Endothelial cell of umbilical vein (primary cell): Measurements from ENCODE around the gene TTLL7. TPM values are rescaled to one million over a fixed set of nuclear protein-coding genes. Genes with fewer than 3 reads are reported as not detected.

ENCODE experiments used
- BruUV-seq: library from RNA; stranded (reverse); fragments of 400-500 nt; replicated peaks from 2 replicates; lab custom pipeline; 2021; lab: Mats Ljungman, UMichigan
- CTCF ChIA-PET: fragments of 300-600, 350-600 bp; sonication (Branson Sonifier 250); formaldehyde crosslinking; loops from one replicate; lab custom pipeline; 2021; ENCODE audit warnings: antibody characterized with exemption, inconsistent platforms; lab: Charles Lee
- POLR2A ChIA-PET: fragments of 300-600, 350-600 bp; sonication (Branson Sonifier 250); formaldehyde crosslinking; loops from one replicate; lab custom pipeline; 2021; ENCODE audit warnings: antibody characterized with exemption, inconsistent platforms; lab: Charles Lee
- DNase-seq: peaks from one replicate; pipeline ENCODE4 v3.0.0-alpha.2; 2011; ENCODE audit warnings: low read depth, low spot score
- FAIRE-seq: peaks from 2 replicates; lab custom pipeline; 2011; peaks lifted over from hg19 to GRCh38; lab: Jason Lieb, UNC
- H2AFZ ChIP-seq: 2 replicates; pipeline ENCODE4 v1.6.0; 2012; ENCODE audit warnings: low read depth, low read length, control low read depth, inconsistent platforms
- H3K27ac ChIP-seq: 2 replicates; pipeline ENCODE4 v1.5.1; 2011; ENCODE audit warnings: low read depth, mild to moderate bottlenecking, control low read depth, low read length, moderate library complexity; ENCODE audit not compliant: insufficient read depth
- H3K27me3 ChIP-seq, 2 experiments: 2 replicates each; pipeline versions ENCODE4 v1.6.0 to v1.6.1; 2011; ENCODE audit warnings: low read length in 2 of 2, mixed read lengths in 1 of 2; ENCODE audit not compliant: control insufficient read depth in 2 of 2, insufficient read depth in 2 of 2
- H3K36me3 ChIP-seq, 2 experiments: 2 replicates in 1 of 2; 3 replicates in 1 of 2; pipeline ENCODE4 v1.5.1; 2011; ENCODE audit warnings: low read length in 2 of 2, mild to moderate bottlenecking in 1 of 2, moderate library complexity in 1 of 2; ENCODE audit not compliant: control insufficient read depth in 2 of 2, insufficient read depth in 2 of 2; ENCODE audit errors: extremely low read depth in 1 of 2
- H3K4me1 ChIP-seq: 3 replicates; pipeline ENCODE4 v1.5.1; 2011; ENCODE audit warnings: mild to moderate bottlenecking, low read length; ENCODE audit not compliant: control insufficient read depth, insufficient read depth; ENCODE audit errors: extremely low read depth
- H3K4me2 ChIP-seq: 2 replicates; pipeline ENCODE4 v1.6.1; 2011; ENCODE audit warnings: low read length, control low read depth, mixed read lengths; ENCODE audit not compliant: insufficient read depth
- H3K4me3 ChIP-seq, 3 experiments: fragments of 200-600 bp in 1 of 3; sonication (generic), shearing (Covaris generic) in 1 of 3; replicated peaks in 1 of 3; 2 replicates each; pipeline ENCODE4 v1.5.1; 2011 to 2016; ENCODE audit warnings: control low read depth in 3 of 3, low read length in 3 of 3, mild to moderate bottlenecking in 2 of 3, inconsistent platforms in 1 of 3, low read depth in 1 of 3, moderate library complexity in 1 of 3; ENCODE audit not compliant: insufficient read depth in 1 of 3
- H3K79me2 ChIP-seq: 2 replicates; pipeline ENCODE4 v1.6.0; 2012; ENCODE audit warnings: low read length, inconsistent platforms; ENCODE audit not compliant: control insufficient read depth, insufficient read depth
- H3K9ac ChIP-seq: replicated peaks from 2 replicates; pipeline ENCODE3; 2011; ENCODE audit warnings: low read length, control low read depth; ENCODE audit not compliant: insufficient read depth; ENCODE audit errors: extremely low read depth
- H3K9me1 ChIP-seq: replicated peaks from 3 replicates; pipeline ENCODE4 v1.6.0; 2011; ENCODE audit warnings: mild to moderate bottlenecking, low read length; ENCODE audit not compliant: control insufficient read depth, insufficient read depth; ENCODE audit errors: extremely low read depth
- H3K9me3 ChIP-seq: replicated peaks from 2 replicates; pipeline ENCODE4 v1.5.1; 2012; ENCODE audit warnings: low read length, inconsistent platforms; ENCODE audit not compliant: control insufficient read depth, insufficient read depth
- H4K20me1 ChIP-seq: replicated peaks from 2 replicates; pipeline ENCODE3; 2011; ENCODE audit warnings: mild to moderate bottlenecking, low read length; ENCODE audit not compliant: control insufficient read depth, insufficient read depth; ENCODE audit errors: extremely low read depth
- EZH2 ChIP-seq: IDR thresholded peaks from 2 replicates; pipeline ENCODE4 v1.6.1; 2012; ENCODE audit warnings: borderline replicate concordance, low read depth, mild to moderate bottlenecking, moderate library complexity, low read length, inconsistent platforms; ENCODE audit not compliant: severe bottlenecking
- FOS ChIP-seq: IDR thresholded peaks from 2 replicates; pipeline ENCODE4 v1.6.1; 2011; ENCODE audit warnings: mild to moderate bottlenecking, low read length, moderate library complexity, borderline replicate concordance; ENCODE audit not compliant: insufficient read depth
- GATA2 ChIP-seq: IDR thresholded peaks from 2 replicates; pipeline ENCODE4 v1.7.0; 2011; ENCODE audit warnings: low read depth, mild to moderate bottlenecking, moderate library complexity, mixed read lengths, low read length; ENCODE audit not compliant: insufficient read length, insufficient read depth
- JUN ChIP-seq: IDR thresholded peaks from 2 replicates; pipeline ENCODE4 v1.6.1; 2011; ENCODE audit warnings: borderline replicate concordance, low read depth; ENCODE audit not compliant: insufficient read length, insufficient read depth
- MYC ChIP-seq: IDR thresholded peaks from one replicate; pipeline ENCODE4 v1.6.1; 2011; ENCODE audit warnings: mild to moderate bottlenecking, low read depth, low read length
- POLR2A ChIP-seq: IDR thresholded peaks from 2 replicates; pipeline ENCODE4 v1.6.1; 2012; ENCODE audit warnings: low read depth, mild to moderate bottlenecking, control low read depth, low read length
- POLR2AphosphoS5 ChIP-seq: IDR thresholded peaks from 2 replicates; pipeline ENCODE4 v1.6.1; 2012; ENCODE audit warnings: low read depth, mild to moderate bottlenecking, control low read depth, low read length, moderate library complexity; ENCODE audit not compliant: insufficient read depth
- dilution Hi-C: fragments of 300-500 bp; cut with MboI; formaldehyde crosslinking; loops from one replicate; pipeline ENCODE4 v1.15.0; 2019; ENCODE audit warnings: low sequenced_read_pairs; ENCODE audit not compliant: extremely low pct_ligation_motif_present
- intact Hi-C: fragments of 100-400 bp; cut with micrococcal nuclease; formaldehyde crosslinking; loops from one replicate; pipeline ENCODE4 v1.10.0; 2022
- polyA plus RNA-seq, 4 experiments: library from polyadenylated mRNA; depleted of rRNA in 3 of 4; stranded (reverse) in 3 of 4; unstranded in 1 of 4; fragments of >200 nt; gene quantifications; 2 replicates each; pipeline versions ENCODE4 v1.2.1 to v1.2.3, GENCODE V29; 2011 to 2012; ENCODE audit warnings: missing spikeins in 1 of 4
- total RNA-seq: library from RNA; stranded (reverse); gene quantifications from 2 replicates; pipeline ENCODE4 v1.2.3, GENCODE V29; 2021
- TF ChIP-seq, protein P1 (sequence below): IDR thresholded peaks from 2 replicates; pipeline ENCODE4 v1.6.1; 2011; ENCODE audit not compliant: insufficient read depth, insufficient read length
- TF ChIP-seq, protein P2 (sequence below), 2 donors: IDR thresholded peaks; 1 replicate in 1 of 2; 2 replicates in 1 of 2; pipeline ENCODE4 v1.5.1; 2011; ENCODE audit warnings: low read length in 2 of 2, mild to moderate bottlenecking in 2 of 2, moderate library complexity in 2 of 2, control low read depth in 1 of 2, inconsistent platforms in 1 of 2, low read depth in 1 of 2; ENCODE audit not compliant: insufficient read depth in 1 of 2; ENCODE audit errors: extremely low read depth in 1 of 2

The TTLL7 gene
- total and polyA plus RNA-seq, 2 donors (not counting 3 experiments of a cell fraction or from before 2014, with no cell fraction given) = 2.1 to 11.7 TPM

DNA sequence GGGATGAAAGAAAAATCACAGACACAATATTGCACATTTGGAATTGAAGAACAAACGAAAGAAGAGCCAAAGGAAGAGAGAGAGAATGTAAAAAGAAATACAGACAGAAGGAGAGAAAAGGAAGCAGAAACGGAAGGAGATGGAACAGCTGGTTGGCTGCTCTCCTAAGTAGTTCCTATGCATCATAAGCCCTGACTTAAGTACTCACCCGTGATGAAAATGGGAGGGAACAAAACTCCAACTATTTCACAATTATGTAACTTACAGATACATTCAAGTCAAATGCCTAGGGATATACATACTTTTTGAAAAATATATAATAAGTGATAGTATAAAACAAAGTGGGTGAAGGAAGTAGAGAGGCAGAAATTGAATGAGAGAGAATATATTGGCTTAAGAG is 88.5 kb downstream of the TTLL7 start:
- H3K9ac ChIP-seq = no peak overlapping the region
- no peak overlapping the region for H3K27ac ChIP-seq
- DNase-seq (no peak), FAIRE-seq (no peak)
- no peaks in the 10 kb centered on the region for H3K79me2 ChIP-seq
- H2AFZ ChIP-seq = no peak overlapping the region
- H4K20me1 ChIP-seq = no peaks in the 10 kb centered on the region
- TF ChIP-seq, protein P1, sequence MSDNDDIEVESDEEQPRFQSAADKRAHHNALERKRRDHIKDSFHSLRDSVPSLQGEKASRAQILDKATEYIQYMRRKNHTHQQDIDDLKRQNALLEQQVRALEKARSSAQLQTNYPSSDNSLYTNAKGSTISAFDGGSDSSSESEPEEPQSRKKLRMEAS = no peak
- TF ChIP-seq POLR2AphosphoS5 (no peak), JUN (no peak), POLR2A (no peak), MYC (no peak), GATA2 (no peak), FOS (no peak), EZH2 (no peak)
- TF ChIP-seq, protein P2, sequence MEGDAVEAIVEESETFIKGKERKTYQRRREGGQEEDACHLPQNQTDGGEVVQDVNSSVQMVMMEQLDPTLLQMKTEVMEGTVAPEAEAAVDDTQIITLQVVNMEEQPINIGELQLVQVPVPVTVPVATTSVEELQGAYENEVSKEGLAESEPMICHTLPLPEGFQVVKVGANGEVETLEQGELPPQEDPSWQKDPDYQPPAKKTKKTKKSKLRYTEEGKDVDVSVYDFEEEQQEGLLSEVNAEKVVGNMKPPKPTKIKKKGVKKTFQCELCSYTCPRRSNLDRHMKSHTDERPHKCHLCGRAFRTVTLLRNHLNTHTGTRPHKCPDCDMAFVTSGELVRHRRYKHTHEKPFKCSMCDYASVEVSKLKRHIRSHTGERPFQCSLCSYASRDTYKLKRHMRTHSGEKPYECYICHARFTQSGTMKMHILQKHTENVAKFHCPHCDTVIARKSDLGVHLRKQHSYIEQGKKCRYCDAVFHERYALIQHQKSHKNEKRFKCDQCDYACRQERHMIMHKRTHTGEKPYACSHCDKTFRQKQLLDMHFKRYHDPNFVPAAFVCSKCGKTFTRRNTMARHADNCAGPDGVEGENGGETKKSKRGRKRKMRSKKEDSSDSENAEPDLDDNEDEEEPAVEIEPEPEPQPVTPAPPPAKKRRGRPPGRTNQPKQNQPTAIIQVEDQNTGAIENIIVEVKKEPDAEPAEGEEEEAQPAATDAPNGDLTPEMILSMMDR (IDR thresholded peaks at IDR 0.05; ENCODE audit: extremely low read depth in 1 of 2, insufficient read depth in 1 of 2, low read depth in 1 of 2, low read length in 2 of 2) = no peak
- dilution Hi-C loops (no loop called here), intact Hi-C loops (no loop called here)
- no peaks in the 10 kb centered on the region for H3K27me3 ChIP-seq
- H3K4me2 ChIP-seq = no peak overlapping the region
- H3K9me1 ChIP-seq = no peaks in the 10 kb centered on the region
- H3K36me3 ChIP-seq = no peaks in the 10 kb centered on the region
- no peaks in the 10 kb centered on the region for H3K9me3 ChIP-seq
- CTCF ChIA-PET = interaction anchor here (2.0 kb wide), 1 partner anchor 212 kb away, joined by 10 read pairs; no protein-coding TSS in a partner anchor
- H3K4me1 ChIP-seq = no peaks in the 10 kb centered on the region
- no TSS peak for BruUV-seq
- no peak overlapping the region for H3K4me3 ChIP-seq
- POLR2A ChIA-PET = no interaction called here
